Measurements from ENCODE around the gene LGI4. TPM values are rescaled to one million over a fixed set of nuclear protein-coding genes. Genes with fewer than 3 reads are reported as not detected.

LGI4 gene
- total RNA-seq, 6 experiments from 2014 or later: 0.08 to 0.17 (median 0.10) TPM; not detected in 1

DNA sequence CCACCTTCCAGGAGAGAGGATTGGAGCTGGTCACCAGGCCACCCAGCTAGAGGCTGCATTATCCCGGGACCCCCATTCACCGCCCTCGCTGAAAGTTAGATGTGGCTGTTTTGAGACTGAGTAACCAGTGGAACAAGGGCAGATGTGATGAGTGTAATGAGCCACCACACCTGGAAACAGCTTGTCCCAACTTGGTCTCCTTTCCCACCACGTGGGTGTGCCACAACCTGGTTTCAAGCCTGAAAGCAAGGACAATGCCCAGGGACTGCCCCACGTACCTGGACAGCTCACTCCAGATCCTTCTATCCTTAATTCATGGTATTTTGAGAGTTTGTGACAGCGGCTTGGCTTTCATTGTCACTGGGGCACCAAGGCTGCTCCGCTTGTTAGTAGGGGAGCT, 7.0 kb downstream of the LGI4 start:
- peaks cover 24% of the 10 kb centered on the region for H3K27me3 Mint-ChIP-seq (ENCODE audit: insufficient read depth)
- no peak overlapping the region for H3K4me3 Mint-ChIP-seq
- no peak overlapping the region for H3K27ac Mint-ChIP-seq
- H3K4me1 Mint-ChIP-seq (ENCODE audit: low read depth): peaks cover 23% of the 10 kb centered on the region
- H3K36me3 Mint-ChIP-seq (ENCODE audit: low read depth): no peaks in the 10 kb centered on the region
- no peak for DNase-seq
- H3K9me3 Mint-ChIP-seq: no peaks in the 10 kb centered on the region
- TF ChIP-seq, protein P1, sequence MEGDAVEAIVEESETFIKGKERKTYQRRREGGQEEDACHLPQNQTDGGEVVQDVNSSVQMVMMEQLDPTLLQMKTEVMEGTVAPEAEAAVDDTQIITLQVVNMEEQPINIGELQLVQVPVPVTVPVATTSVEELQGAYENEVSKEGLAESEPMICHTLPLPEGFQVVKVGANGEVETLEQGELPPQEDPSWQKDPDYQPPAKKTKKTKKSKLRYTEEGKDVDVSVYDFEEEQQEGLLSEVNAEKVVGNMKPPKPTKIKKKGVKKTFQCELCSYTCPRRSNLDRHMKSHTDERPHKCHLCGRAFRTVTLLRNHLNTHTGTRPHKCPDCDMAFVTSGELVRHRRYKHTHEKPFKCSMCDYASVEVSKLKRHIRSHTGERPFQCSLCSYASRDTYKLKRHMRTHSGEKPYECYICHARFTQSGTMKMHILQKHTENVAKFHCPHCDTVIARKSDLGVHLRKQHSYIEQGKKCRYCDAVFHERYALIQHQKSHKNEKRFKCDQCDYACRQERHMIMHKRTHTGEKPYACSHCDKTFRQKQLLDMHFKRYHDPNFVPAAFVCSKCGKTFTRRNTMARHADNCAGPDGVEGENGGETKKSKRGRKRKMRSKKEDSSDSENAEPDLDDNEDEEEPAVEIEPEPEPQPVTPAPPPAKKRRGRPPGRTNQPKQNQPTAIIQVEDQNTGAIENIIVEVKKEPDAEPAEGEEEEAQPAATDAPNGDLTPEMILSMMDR (IDR thresholded peaks at IDR 0.05): no peak

DNA sequence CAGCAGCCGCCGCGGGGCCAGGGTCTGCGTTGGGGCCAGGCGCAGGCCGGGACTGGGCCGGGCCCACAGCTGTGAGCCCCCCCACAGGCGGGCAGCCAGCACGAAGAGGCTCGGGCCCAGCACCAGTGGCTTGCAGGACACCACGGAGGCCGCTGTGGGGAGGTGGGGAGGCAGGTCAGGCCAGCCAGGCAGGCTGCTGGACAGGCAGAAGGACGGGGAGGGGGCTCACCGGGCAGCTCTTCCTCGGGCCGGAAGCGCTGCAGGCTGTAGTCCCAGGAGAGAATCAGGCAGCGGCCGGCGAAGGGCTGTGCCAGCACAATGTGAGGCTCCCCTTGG, 8.3 kb downstream of the LGI4 start:
- peaks cover 23% of the 10 kb centered on the region for H3K4me1 Mint-ChIP-seq (ENCODE audit: low read depth)
- TF ChIP-seq, protein P1 (IDR thresholded peaks at IDR 0.05): no peak
- H3K27me3 Mint-ChIP-seq (ENCODE audit: insufficient read depth): peaks cover 24% of the 10 kb centered on the region
- H3K9me3 Mint-ChIP-seq: no peaks in the 10 kb centered on the region
- no peak for DNase-seq
- no peak overlapping the region for H3K27ac Mint-ChIP-seq
- no peaks in the 10 kb centered on the region for H3K36me3 Mint-ChIP-seq (ENCODE audit: low read depth)
- H3K4me3 Mint-ChIP-seq: no peak overlapping the region

DNA sequence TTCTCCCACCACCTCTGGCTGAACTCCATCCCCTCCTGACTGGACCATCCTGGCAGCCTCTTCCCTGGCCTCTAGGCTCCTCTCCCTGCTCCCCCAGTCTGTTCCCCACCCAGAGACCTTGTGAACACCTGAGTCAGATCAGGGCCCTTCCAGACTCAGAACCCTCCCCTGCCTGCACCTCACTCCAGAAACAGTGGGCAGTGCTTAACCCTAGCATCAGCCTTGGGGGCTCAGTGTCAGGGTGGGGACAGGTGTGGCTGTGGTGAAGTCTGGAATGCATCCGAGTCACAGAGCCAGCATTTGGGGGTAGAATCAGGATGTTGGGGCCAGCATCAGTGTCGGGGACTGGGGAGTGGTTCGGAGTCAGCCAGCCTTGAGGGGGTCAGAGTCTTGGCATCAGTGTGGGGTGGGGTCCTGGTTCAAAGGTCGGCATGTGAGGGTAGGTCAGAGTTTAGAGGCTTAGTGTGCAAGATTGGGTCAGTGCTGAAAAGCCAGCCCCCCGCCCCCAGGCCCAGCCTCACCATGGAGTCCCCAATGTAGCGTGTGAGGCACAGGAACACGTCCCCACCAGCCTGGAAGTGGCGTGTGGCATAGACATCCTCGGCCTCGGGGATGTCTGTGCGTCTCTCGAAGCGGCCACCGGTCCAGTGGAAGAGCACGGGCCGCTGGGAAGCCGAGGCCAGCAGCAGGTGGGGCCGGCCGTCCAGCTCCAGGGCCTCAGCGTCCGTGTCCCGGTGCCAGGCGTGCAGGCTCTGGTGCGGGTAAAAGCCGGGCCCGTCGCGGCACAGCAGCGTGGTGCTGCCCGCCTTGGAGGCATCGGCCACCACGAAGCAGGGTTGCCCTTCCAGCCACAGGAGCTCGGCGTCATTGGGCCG, 8.9 kb downstream of the LGI4 start:
- H3K27me3 Mint-ChIP-seq (ENCODE audit: insufficient read depth): peaks cover 25% of the 10 kb centered on the region
- TF ChIP-seq, protein P1 (IDR thresholded peaks at IDR 0.05): no peak
- H3K4me1 Mint-ChIP-seq (ENCODE audit: low read depth): peaks cover 27% of the 10 kb centered on the region
- no peaks in the 10 kb centered on the region for H3K9me3 Mint-ChIP-seq
- no peak for DNase-seq
- no peak overlapping the region for H3K4me3 Mint-ChIP-seq
- H3K27ac Mint-ChIP-seq: no peak overlapping the region
- no peaks in the 10 kb centered on the region for H3K36me3 Mint-ChIP-seq (ENCODE audit: low read depth)

DNA sequence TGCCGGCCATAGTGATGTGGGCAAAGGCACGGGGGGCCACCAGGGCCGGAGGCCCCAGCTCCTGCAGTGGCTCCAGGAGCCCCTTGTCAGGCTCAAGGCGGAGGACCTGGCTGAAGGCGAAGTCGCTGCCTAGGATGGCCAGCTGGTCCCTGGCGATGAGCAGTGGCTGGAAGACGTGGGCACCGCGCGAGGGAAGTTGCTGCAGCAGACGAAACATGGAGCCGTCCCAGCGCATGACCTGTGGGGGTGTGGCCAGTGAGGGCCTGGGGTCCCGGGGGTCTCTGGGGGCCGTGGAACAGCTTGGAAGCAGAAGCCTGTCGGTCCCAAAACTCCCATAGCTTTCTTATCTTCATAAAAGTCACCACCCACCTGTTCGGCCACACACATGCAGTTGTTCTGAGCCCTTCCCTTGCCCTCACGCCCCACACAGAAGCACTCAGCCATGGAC, 9.6 kb downstream of the LGI4 start:
- Mint-ChIP-seq H3K27ac (no peak overlapping the region), H3K36me3 (ENCODE audit: low read depth) (no peaks in the 10 kb centered on the region), H3K4me3 (no peak overlapping the region), H3K4me1 (ENCODE audit: low read depth) (peaks cover 34% of the 10 kb centered on the region), H3K27me3 (ENCODE audit: insufficient read depth) (peaks cover 23% of the 10 kb centered on the region), H3K9me3 (no peaks in the 10 kb centered on the region)
- DNase-seq: no peak
- TF ChIP-seq, protein P1 (IDR thresholded peaks at IDR 0.05): no peak

DNA sequence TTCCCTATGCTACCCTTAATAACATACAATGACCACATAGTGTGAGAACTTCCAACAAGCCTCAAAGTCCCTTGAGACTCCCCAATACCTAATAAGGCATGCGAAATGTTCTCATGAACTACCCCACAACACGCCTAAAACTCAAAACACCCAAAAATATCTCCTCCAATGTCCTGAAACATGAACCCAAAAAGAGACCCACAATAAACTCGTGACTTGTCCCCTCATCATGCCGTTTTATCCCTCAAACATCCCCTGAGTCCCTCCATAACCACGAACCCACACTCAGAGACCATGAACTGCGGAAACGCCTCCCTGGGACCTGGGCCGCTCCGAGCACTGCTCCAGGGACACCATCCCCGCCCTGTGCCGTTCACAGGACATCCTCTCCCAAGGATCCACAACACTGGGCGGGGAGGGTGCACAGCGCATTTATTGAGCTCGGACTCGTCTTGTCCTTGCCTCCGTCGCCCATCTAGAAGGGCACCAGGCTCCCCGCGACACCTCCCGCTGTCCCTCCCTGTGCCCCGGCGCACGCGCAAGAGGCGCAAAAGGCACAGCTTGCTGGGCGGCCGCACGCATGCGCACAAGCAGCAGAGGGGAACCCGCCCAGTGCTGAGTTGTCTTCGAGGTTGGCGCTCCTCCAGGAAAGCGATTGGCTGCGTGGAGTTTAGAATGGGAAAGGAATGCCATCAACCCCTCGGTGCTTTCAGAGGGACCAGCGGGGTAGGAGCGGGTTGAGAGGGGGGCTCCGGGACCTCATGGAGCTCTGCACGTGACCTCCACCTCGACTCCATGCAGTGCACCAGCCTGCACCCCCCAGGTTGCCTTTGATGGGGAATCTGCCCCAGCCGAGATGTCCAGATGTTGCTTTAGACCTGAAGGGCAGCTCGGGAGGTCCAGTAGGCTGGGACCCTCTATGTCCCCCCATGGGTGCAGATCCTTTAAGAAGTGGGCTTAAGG, 10.5 kb downstream of the LGI4 start:
- DNase-seq: peak; percentile 90
- H3K27ac Mint-ChIP-seq: peak overlapping the region; percentile 59
- peaks cover 16% of the 10 kb centered on the region for H3K27me3 Mint-ChIP-seq (ENCODE audit: insufficient read depth)
- no peaks in the 10 kb centered on the region for H3K9me3 Mint-ChIP-seq
- H3K36me3 Mint-ChIP-seq (ENCODE audit: low read depth): no peaks in the 10 kb centered on the region
- TF ChIP-seq, protein P1 (IDR thresholded peaks at IDR 0.05): no peak
- peaks cover 36% of the 10 kb centered on the region for H3K4me1 Mint-ChIP-seq (ENCODE audit: low read depth)
- peak overlapping the region; percentile 87 for H3K4me3 Mint-ChIP-seq

Data from HFFc6 (cell line).